WERI-Rb-1 (cell line): Measurements from ENCODE around the gene IDI2.
A peak's percentile ranks its signal among the peaks of the same experiment; 100 is the strongest.

Experiments used
- DNase-seq: peaks from one replicate; pipeline ENCODE4 v3.0.0-alpha.2; 2020
- H3K27ac ChIP-seq: fragments of 250-450 bp; sonication (Bioruptor Pico); 2 replicates; pipeline ENCODE4 v1.5.1; 2020; ENCODE audit warnings: mild to moderate bottlenecking, moderate library complexity
- H3K27me3 ChIP-seq: fragments of 250-450 bp; sonication (Bioruptor Pico); 2 replicates; pipeline ENCODE4 v1.5.1; 2021; ENCODE audit warnings: mild to moderate bottlenecking, low read depth, moderate library complexity; ENCODE audit not compliant: insufficient read depth, severe bottlenecking
- H3K36me3 ChIP-seq: fragments of 250-450 bp; sonication (Bioruptor Pico); 2 replicates; pipeline ENCODE4 v1.5.1; 2020; ENCODE audit warnings: mild to moderate bottlenecking, moderate library complexity
- H3K4me3 ChIP-seq: 2 replicates; pipeline ENCODE4 v1.5.1; 2011; ENCODE audit warnings: low read depth, mild to moderate bottlenecking, control low read depth, low read length
- H3K9me3 ChIP-seq: fragments of 250-450 bp; sonication (Bioruptor Pico); 2 replicates; pipeline ENCODE4 v1.5.1; 2021; ENCODE audit warnings: mild to moderate bottlenecking, moderate library complexity; ENCODE audit not compliant: severe bottlenecking
- TF ChIP-seq, protein P1 (sequence below): IDR thresholded peaks from 2 replicates; pipeline ENCODE4 v1.5.1; 2011; ENCODE audit warnings: low read depth, mild to moderate bottlenecking, control low read depth, inconsistent platforms, low read length

Gene IDI2

DNA sequence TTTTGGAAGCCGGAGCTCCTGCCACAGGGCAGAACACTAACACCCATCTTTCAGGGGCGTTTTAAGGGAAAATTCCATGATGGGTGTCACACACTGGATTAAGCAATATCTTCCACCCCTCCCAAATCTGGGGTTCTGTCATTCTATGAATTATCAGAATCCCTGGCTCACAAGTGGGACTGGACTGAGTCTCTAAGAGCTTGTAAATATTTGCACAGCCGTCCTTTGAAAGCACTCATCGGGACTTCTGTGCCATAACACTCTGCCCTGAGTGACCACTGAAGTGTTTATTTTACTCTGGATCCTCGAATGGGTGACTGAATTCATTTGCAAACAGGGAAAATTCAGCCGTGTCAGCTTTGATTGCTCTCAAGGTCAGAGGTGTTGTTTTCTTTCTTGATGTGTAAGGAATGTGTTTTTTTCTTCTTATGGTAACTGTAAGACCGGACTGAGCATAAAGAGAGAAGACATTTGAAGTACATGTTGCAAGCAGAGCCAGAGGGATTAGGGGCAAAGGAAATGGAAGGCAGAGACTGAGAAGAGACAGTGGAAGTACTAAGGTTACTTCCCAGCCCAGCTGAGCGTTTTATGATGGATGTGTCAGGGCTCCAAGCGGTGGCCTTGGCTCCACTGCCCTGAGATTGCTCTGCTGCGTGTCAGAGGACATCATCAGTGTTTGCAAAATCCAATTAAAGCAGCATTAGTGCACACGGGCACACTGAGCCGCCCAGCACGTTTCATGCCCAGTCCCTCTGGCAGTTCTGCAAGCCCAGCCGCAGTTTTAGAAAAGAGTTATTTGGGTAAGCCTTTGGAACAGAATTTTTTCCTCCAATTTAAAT is 55.1 kb downstream of the IDI2 start:
- TF ChIP-seq, protein P1, sequence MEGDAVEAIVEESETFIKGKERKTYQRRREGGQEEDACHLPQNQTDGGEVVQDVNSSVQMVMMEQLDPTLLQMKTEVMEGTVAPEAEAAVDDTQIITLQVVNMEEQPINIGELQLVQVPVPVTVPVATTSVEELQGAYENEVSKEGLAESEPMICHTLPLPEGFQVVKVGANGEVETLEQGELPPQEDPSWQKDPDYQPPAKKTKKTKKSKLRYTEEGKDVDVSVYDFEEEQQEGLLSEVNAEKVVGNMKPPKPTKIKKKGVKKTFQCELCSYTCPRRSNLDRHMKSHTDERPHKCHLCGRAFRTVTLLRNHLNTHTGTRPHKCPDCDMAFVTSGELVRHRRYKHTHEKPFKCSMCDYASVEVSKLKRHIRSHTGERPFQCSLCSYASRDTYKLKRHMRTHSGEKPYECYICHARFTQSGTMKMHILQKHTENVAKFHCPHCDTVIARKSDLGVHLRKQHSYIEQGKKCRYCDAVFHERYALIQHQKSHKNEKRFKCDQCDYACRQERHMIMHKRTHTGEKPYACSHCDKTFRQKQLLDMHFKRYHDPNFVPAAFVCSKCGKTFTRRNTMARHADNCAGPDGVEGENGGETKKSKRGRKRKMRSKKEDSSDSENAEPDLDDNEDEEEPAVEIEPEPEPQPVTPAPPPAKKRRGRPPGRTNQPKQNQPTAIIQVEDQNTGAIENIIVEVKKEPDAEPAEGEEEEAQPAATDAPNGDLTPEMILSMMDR: no peak
- no peaks in the 10 kb centered on the region for H3K27me3 ChIP-seq
- no peaks in the 10 kb centered on the region for H3K36me3 ChIP-seq
- H3K4me3 ChIP-seq: no peak overlapping the region
- H3K27ac ChIP-seq: no peak overlapping the region
- DNase-seq: peak; percentile 11
- no peaks in the 10 kb centered on the region for H3K9me3 ChIP-seq

DNA sequence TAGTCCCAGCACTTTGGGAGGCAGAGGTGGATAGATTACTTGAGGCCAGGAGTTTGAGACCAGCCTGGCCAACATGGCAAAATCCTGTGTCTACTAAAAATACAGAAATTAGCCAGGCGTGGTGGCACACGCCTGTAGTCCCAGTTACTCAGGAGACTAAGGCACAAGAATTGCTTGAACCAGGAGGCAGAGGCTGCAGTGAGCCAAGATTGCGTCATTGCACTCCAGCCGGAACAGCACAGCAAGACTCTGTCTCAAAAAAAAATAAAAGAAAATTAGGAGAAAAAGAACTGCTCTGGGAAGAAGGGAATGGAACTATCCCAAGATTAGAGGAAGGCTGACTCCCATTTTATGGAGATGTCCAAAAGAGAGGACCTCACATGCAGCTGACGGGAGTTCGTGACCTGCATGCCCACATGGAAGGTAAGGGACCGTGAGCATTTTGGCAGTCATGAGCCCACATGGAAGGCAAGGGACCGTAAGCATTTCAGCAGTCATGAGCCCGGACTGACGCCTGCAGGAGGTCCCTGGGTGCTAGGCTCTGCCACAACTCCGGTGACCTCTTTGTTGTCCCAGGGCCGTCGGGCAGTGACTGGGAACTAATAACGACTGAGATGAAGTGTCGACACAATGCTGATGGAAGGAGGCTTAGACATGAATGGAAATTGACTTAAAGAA is 56.0 kb downstream of the IDI2 start:
- Histone ChIP-seq H3K36me3 (no peaks in the 10 kb centered on the region), H3K4me3 (no peak overlapping the region), H3K9me3 (no peaks in the 10 kb centered on the region), H3K27me3 (no peaks in the 10 kb centered on the region), H3K27ac (no peak overlapping the region)
- TF ChIP-seq, protein P1: no peak
- no peak for DNase-seq
